Tongue (tissue), 2 donors: ENCODE data around the gene PRR14L. TPM values are rescaled to one million over a fixed set of nuclear protein-coding genes. Genes with fewer than 3 reads are reported as not detected.
"Not testable (repeated sequence)": the region's sequence is repeated elsewhere in the genome, so short reads cannot be mapped to it uniquely, and the experiment has no call there.

Source experiments
- DNase-seq: peaks from one replicate; pipeline ENCODE4 v3.0.0-alpha.2; 2015
- total RNA-seq: library from RNA; depleted of rRNA; stranded (reverse); fragments of >200 nt; gene quantifications from one replicate; pipeline ENCODE4 v1.2.3, GENCODE V29; 2014

Gene PRR14L
- 21.5 TPM for total RNA-seq

DNA sequence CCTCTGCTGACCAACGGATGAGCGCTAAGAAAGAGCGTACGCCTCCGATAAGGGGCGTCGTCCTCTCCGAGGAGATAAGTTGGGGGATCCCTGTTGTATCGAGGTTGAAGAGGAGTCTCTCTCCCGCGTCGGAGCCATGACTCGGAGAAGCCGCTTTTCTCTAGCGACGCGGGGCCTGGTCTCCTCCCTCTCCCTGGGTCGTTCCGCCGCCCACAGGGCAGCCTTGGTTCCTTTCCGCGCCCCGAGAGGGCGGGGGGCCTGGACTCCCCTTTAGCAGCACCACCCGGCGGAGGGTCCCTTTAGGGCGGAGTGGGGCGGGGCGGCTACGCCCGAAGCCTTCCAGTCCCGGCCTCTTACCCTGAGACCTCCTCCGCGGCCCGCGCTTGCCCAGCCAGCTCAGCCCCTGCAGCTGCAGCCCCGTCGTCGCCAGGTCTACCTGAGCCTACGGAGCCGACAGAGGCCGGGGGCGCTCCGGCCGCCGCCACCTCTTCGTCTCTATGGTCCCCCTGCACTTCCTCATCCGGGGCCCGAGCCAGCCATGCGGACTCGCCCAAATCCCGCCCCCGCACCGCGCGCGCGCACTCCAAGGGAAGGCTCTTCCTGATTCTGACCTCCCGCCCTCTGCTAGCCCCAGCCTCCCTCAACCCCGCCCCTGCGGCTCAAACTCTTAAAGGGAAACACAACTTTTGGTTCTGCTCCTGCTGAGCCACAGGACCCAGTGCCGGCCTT lies at the start of gene PRR14L:
Gene PRR14L, minus strand, starts transcription at position 497 of the 729 bp plus-strand sequence. CDS start 11,272 bp downstream, outside the sequence.
- peak; percentile 99 for DNase-seq

- not testable (repeated sequence) for DNase-seq
Measured at GRCh38 chr22:31799358-31799757, 49.4 kb upstream of the PRR14L start.

- DNase-seq = no peak
Measured at GRCh38 chr22:31790240-31790639, 40.3 kb upstream of the PRR14L start.

DNA sequence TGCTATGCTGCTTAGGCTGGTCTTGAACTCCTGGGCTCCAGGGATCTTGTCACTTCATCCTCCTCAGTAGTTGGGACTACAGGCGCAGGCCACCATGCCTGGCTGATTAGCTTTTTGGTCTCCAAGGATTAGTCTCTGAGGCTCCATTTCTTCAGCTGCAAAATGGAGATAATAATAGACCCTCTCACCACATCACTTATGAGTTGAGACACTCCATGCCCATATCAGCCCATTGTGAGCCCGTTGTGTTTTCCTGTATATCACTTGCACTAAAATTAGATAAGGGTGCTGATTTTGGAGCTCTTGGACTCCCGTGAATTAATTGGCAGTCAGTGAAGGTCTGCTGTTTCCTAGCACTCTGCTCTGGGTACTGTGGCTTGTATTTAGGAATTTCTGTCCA lies 39.9 kb upstream of the PRR14L start:
- no peak for DNase-seq

- no peak for DNase-seq
Measured at GRCh38 chr22:31776231-31776630, 26.3 kb upstream of the PRR14L start.

- no peak for DNase-seq
Measured at GRCh38 chr22:31773416-31773815, 23.5 kb upstream of the PRR14L start.

- no peak for DNase-seq
Measured at GRCh38 chr22:31768422-31769059, 18.6 kb upstream of the PRR14L start.

DNA sequence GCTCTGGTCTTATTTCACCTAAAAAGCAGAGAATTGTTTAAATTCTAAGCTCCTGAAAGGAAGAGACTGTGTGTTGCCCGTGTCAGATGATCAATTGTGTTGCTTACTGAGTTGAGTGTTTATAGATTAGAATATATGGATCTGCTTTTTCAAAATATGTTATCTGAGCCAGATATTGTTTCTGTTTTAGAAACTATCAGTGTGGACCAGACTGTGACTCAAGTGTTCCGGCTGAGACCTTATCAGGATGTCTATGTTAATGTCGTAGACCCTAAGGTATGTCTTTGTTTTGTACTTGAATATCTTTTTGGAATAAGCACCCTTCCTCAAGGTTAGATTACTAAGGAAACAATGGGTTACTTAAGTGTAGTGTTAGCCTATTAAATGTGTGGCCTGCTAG lies 14.9 kb upstream of the PRR14L start:
- DNase-seq = no peak

- not testable (repeated sequence) for DNase-seq
Measured at GRCh38 chr22:31758860-31759259, 8.9 kb upstream of the PRR14L start.

- no peak for DNase-seq
Measured at GRCh38 chr22:31757265-31757664, 7.3 kb upstream of the PRR14L start.

GRCh38 chr22:31754813-31755212 lies 4.9 kb upstream of the PRR14L start:
- peak; percentile 9 for DNase-seq

DNA sequence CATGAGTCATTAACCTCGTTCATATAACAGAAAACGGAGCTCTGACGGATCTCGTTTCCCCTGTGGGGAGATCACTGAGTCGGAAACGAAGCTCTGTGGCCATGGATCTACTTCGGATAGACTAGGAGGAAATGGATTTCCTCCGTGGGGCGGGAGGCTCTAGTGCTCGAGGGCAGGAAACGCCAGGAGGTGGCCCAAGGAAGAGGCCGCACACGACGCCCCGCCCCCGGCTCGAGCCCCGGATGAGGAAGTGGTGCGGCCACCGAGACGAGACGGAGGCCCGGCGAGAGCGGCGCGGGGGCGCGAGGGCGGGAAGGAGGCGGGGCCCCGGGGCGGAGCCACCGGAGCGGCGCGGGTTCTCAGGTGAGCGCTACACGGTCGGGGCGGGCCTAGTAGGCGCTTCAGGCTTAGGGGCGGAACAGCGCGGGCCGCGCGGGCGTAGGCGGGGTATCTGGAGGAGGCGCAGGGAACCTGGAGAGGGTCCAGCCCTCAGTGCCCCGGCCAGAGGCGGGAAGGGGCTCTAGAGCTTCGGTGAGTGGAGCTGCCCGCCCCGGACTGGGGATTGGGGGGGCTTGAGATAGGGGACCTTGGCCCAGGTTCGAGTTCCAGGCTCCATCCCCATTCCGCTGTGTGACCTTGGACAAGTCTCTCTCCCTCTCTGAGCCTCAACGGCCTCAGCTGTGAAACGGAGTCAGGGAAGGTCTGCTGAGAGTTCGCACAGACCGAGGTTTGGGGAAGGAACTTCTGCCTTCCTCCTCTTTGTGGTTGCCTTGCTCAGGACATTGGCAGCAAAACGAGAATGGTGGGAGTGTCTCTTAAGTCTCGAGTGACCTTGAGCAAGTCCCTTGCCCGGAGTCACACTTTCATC lies 3.9 kb upstream of the PRR14L start, which contains the start of gene DEPDC5:
Gene DEPDC5, plus strand, starts transcription at position 386 of the 868 bp plus-strand sequence. CDS start 903 bp downstream, outside the sequence.
- peak; percentile 98 for DNase-seq

DNA sequence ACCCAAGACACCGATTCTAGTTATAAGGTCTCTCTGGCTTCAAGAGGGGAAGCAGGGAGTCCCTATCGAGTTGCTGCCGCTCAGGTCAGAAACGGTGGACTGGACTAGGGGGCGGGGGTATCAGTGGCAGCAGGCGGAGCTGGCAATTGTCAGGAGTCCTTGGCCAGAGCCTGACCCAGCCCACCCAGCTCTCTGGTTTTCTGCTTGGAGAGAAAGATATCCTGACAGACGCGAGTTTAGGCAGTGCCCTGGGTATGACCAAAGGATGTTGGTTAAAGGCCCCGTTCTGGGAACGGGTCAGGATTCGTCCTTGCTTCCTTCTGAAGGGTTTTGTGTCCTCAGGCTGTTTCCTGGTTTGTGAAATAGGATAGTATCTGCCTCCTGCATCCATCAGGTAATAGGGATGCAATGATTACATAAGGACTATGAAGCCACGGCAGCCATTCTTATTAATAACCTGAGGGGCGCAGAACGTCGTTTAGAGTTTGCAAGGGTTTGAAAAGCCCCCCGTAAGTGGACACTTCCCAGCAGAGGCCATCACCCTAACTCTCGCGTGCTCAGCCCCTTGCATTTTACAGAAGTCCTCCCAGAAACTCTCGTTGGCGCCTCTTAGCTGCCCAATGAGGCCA lies 3.2 kb upstream of the PRR14L start:
- peak; percentile 61 for DNase-seq

GRCh38 chr22:31752096-31752847 lies 2.3 kb upstream of the PRR14L start:
- no peak for DNase-seq

DNA sequence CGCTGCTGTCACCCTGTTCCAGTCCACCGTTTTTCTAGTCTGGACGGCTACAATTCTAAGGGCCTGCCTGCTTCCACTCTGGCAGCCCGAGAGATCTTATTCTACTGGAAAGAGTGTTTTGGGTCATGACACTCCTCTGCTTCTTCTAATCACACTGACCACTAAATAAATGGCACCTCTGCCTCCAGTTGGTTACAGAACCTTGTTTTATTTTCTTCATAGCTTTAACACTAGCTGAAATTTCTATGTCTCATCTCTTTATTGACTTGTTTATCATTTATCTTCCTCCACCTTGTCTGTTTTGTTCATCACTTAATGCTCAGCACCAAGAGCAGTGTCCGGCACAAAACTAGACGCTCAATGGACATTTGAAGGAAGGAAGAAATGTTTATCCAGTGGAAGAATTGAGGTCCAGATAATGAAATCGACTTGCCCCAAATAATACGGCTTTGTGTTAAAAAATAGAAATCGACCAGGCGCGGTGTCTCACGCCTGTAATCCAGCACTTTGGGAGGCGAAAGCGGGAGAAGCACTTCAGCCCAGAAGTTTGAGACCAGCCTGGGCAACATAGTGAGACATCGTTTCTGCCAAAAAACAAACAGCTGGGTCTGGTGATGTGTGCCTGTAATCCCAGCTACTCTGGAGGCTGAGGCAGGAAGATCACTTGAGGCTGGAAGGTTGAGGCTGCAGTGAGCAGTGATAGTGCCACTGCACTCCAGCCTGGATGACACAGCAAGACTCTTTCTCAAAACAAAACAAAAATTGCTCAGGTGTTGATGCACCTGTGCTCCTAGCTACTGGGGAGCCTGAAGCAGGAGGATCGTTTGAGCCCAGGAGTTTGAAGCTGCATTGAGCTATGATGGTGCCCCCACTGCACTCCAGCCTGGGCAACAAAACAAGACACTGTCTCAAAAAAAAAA lies 693 bp upstream of the PRR14L start:
- DNase-seq = no peak

DNA sequence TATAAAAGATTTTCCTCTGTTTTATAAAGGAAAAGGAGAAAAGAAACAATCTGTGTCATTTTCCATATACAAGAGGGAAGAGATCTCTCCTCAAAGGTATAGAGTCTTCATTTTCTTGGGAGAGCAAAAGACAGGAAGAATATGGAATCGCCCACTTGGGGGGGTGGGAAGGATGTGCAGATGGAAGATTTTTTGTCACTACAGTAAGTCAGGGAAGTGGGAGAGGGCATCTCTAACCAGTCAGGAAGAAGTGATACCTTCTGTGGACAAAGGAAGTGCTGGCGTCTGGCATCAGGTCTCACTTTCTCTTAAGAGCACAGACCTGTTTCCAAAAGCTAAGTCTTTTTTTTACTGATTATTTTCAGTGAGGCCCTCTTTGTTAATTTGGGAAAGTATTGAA lies 1.4 kb downstream of the PRR14L start:
- no peak for DNase-seq

- DNase-seq = no peak
Measured at GRCh38 chr22:31747441-31747840, 2.5 kb downstream of the PRR14L start.

- no peak for DNase-seq
Measured at GRCh38 chr22:31743871-31744270, 6.1 kb downstream of the PRR14L start.

GRCh38 chr22:31742682-31743081 lies 7.2 kb downstream of the PRR14L start:
- DNase-seq = no peak

- DNase-seq = no peak
Measured at GRCh38 chr22:31742115-31742514, 7.8 kb downstream of the PRR14L start.
